Activated CD8-positive, alpha-beta memory T cell treated with anti-CD3 and anti-CD28 coated beads, Interleukin-2, amount 10 ng/mL, durations not matched to agents 7 days and 5 days (primary cell): ENCODE measurements around the gene SLC12A6. TPM values are rescaled to one million over a fixed set of nuclear protein-coding genes. Genes with fewer than 3 reads are reported as not detected.
A peak's percentile ranks its signal among the peaks of the same experiment; 100 is the strongest.
"Not testable (repeated sequence)": the region's sequence is repeated elsewhere in the genome, so short reads cannot be mapped to it uniquely, and the experiment has no call there.

Experiments used
- ATAC-seq: fragments of 150-1000 bp; cut with Tn5 transposase; one replicate; pipeline ENCODE4 v1.10.0; 2021; ENCODE audit warnings: moderate library complexity
- CTCF ChIA-PET: fragments of 350-600 bp; sonication (Branson Sonifier 250); formaldehyde crosslinking; loops from one replicate; lab custom pipeline; 2021; ENCODE audit warnings: antibody characterized with exemption; lab: Charles Lee
- DNase-seq: peaks from one replicate; pipeline ENCODE4 v3.0.0-alpha.2; 2020
- H3K27ac Mint-ChIP-seq: one replicate; pipeline ENCODE4 v1.8.0; 2021; ENCODE audit warnings: mild to moderate bottlenecking, mixed read lengths
- H3K27me3 Mint-ChIP-seq: one replicate; pipeline ENCODE4 v1.8.0; 2021; ENCODE audit warnings: mixed read lengths
- H3K36me3 Mint-ChIP-seq: one replicate; pipeline ENCODE4 v1.8.0; 2021; ENCODE audit warnings: mild to moderate bottlenecking, mixed read lengths
- H3K4me1 Mint-ChIP-seq: one replicate; pipeline ENCODE4 v1.8.0; 2021; ENCODE audit warnings: mixed read lengths
- H3K4me3 Mint-ChIP-seq: one replicate; pipeline ENCODE4 v1.8.0; 2021; ENCODE audit warnings: mild to moderate bottlenecking, moderate library complexity, mixed read lengths
- H3K9me3 Mint-ChIP-seq: one replicate; pipeline ENCODE4 v1.8.0; 2022; ENCODE audit warnings: low read depth, mixed read lengths
- total RNA-seq, 2 experiments: library from RNA; stranded (reverse); gene quantifications; one replicate each; pipeline ENCODE4 v1.2.3, GENCODE V29; 2021

Gene SLC12A6
- 10 to 100 TPM; 28.2 to 55.2 TPM for total RNA-seq

DNA sequence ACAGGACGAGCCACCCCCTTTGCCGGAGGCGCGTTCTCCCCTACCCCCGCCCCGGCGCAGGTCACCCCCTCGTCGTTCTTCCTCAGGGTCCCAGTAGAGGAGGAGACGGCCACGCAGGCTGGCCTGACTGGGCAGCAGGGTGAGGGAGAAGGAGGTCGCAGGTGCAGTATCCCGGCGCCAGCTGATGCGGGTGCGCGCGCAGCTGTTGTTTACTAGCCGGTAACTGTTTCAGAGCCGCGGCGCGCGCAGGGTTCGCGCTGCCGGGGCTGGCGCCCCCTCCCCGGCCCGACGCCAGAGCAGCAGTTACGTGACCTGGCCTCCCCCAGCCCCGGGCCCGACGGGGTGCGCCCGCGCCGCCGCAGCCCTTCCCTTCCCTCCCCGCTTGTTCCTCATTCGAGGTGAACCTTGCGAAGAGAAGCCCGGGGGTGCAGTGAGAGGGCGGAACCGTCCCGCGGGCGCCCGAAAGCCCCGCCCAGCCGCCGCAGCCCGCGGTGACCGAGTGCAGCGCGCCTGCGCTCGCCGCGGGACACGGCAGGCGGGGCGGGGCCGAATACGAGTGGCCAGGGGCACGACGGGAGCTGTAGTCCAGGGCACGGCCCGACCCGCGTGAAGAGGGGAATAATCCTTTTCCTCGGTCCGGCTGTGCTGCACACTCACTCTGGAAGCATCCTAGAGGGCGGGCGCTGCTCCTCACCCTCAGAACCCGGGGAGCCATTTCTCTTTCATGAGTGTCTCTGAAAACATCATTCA lies at the start of gene SLC12A6:
Gene SLC12A6, minus strand, starts transcription at position 225 of the 750 bp plus-strand sequence. CDS start 1,101 bp downstream, outside the sequence.
- H3K36me3 Mint-ChIP-seq: peaks cover 24% of the 10 kb centered on the region

DNA sequence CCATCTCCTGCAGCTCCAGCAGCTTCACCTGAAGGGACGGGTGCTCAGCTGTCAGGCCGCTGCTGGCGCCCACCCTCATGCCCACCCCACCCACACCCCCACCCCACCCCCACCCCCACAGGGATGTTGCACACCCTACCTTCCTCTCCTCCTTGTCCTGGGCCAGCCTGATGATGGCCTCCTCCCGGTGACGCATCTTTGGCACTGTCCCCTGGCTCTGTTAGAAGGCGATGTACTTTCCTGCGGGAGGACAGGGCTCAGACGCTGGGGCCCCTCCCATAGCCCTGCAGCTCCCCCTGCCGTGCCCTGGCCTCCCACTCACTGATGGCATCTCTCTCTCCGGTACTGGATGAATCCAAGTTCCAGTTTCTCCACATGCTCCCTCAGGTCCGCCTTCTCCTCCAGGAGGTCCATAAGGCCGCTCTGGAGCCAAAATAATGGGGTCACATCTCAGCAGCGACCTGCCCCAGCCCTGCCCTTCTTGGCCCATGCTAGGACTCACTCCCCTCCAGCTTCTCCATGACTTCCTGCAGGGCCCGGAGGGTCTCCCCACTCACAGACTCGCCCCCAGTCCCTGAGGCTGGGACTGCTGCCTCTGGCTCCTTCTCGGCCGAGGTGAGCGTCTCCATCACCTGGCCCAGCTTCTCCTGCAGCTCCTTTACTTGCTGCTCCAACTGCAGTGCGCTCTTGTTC lies 44.4 kb upstream of the SLC12A6 start:
- DNase-seq, H3K9me3 Mint-ChIP-seq, H3K27me3 Mint-ChIP-seq, H3K4me3 Mint-ChIP-seq, H3K36me3 Mint-ChIP-seq, H3K27ac Mint-ChIP-seq, CTCF ChIA-PET, H3K4me1 Mint-ChIP-seq, ATAC-seq: not testable (repeated sequence)

More for the DNA sequence above, at the start of gene SLC12A6:
- H3K9me3 Mint-ChIP-seq: no peaks in the 10 kb centered on the region
- CTCF ChIA-PET: interaction anchor here (1.7 to 5.1 kb wide), 3 partner anchors 10 to 96 kb away, joined by 6 to 44 read pairs (median 17); partner anchors contain the start of gene LPCAT4
- H3K4me3 Mint-ChIP-seq: peak within 1 kb of the TSS; percentile 93
- H3K27me3 Mint-ChIP-seq: no peaks in the 10 kb centered on the region
- peak; percentile 84 for ATAC-seq
- H3K4me1 Mint-ChIP-seq: peaks cover 67% of the 10 kb centered on the region
- DNase-seq: peak; percentile 93
- peak within 1 kb of the TSS; percentile 93 for H3K27ac Mint-ChIP-seq

DNA sequence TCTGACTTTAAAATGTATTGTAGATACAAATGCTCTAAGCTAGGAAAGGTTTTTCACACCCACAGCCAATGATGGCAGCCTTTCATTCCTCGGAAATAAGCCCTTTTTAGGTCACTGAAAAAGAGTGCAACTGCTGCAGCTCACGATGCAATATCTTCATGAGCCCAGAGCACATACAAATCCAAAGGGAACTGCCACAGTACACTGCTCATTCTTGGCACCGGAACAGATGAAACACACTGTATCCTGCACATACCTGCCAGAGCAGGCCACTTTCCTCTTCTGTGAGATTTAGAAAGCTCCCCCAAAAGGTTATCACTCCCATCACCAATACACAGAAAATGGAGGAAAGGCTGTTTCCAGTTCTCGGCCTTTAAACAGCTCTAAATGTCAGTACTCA lies 42.9 kb upstream of the SLC12A6 start:
- H3K27ac Mint-ChIP-seq, H3K27me3 Mint-ChIP-seq, H3K9me3 Mint-ChIP-seq, DNase-seq, H3K36me3 Mint-ChIP-seq, CTCF ChIA-PET, H3K4me3 Mint-ChIP-seq, ATAC-seq, H3K4me1 Mint-ChIP-seq: not testable (repeated sequence)

DNA sequence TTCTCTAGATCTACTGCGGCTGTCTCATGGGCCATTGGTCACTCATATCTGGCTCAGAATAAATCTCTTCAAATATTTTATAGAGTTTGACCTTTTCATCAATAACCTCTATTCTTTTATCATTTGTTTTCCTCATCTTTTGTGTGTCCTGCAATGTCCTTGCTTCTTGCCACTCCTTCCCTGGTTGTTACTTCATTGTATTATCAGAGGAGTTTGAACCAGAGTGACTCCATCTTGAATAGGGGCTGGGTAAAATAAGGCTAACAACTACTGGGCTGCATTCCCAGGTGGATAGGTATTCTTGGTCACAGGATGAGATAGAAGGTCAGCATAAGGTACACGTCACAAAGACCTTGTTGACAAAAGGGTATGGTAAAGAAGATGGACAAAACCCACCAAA lies 39.3 kb upstream of the SLC12A6 start:
- CTCF ChIA-PET: interaction anchor here (0.9 kb wide), 1 partner anchor 9 kb away, joined by 4 read pairs; the partner anchor contains the start of gene LPCAT4
- no peaks in the 10 kb centered on the region for H3K27me3 Mint-ChIP-seq
- H3K4me3 Mint-ChIP-seq: no peak overlapping the region
- no peak overlapping the region for H3K27ac Mint-ChIP-seq
- H3K36me3 Mint-ChIP-seq: peaks cover 5% of the 10 kb centered on the region
- ATAC-seq (no peak), DNase-seq (no peak)
- no peaks in the 10 kb centered on the region for H3K4me1 Mint-ChIP-seq
- no peaks in the 10 kb centered on the region for H3K9me3 Mint-ChIP-seq

DNA sequence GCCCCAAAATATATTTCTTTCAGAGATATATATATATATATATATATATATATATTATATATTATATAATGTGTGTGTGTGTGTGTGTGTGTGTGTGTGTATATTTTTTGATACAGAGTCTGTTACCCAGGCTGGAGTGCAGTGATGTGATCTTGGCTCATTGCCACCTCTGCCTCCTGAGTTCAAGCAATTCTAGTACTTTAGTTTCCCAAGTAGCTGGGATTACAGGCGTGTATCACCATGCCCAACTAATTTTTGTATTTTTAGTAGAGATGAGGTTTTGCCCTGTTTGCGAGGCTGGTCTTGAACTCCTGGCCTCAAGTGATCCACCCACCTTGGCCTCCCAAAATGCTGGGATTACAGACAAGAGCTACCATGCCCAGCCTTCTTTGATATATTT lies 38.0 kb upstream of the SLC12A6 start:
- H3K9me3 Mint-ChIP-seq, H3K27ac Mint-ChIP-seq, H3K27me3 Mint-ChIP-seq, ATAC-seq, H3K4me3 Mint-ChIP-seq, DNase-seq, H3K4me1 Mint-ChIP-seq, H3K36me3 Mint-ChIP-seq: not testable (repeated sequence)
- CTCF ChIA-PET: interaction anchor here (1.2 kb wide), 1 partner anchor 33 kb away, joined by 6 read pairs; the partner anchor contains the start of genes NOP10 and NUTM1

DNA sequence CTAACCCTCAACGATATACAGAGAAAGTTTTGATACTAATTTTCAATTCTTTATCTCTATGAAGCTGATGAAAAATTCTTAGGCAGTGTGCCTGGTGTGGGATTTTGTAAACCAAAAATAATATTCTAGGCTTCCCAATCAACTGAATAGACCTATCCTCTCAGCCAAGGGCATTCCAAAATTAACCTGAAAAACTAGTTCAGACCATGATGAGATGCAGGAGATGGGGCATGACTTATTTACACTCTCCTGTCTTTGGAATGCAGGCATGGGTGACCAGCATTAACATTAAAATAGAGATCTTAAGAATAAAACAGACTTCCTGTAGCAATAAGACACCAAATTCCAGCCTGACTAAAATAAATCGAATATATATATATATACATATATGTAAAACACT lies 37.2 kb upstream of the SLC12A6 start:
- CTCF ChIA-PET: no interaction called here
- Mint-ChIP-seq H3K4me1 (peaks cover 6% of the 10 kb centered on the region), H3K27ac (no peak overlapping the region), H3K4me3 (no peak overlapping the region), H3K27me3 (no peaks in the 10 kb centered on the region), H3K9me3 (no peaks in the 10 kb centered on the region), H3K36me3 (peaks cover 7% of the 10 kb centered on the region)
- DNase-seq (no peak), ATAC-seq (no peak)

DNA sequence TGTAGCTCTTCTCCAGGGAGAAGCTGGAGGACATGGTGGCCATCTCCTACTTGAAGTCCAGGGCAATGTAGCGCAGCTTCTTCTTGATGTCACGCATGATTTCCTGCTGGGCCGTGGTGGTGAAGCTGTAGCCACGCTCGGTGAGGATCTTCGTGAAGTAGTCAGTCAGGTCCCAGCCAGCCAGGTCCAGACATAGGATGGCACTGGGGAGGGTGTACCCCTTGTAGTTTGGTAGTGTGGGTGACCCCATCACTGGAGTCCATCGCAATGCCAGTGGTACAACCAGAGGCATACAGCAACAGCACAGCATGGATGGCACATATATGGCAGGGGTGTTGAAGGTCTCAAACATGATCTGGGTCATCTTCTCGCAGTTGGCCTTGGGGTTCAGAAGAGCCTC lies 36.4 kb upstream of the SLC12A6 start:
- ATAC-seq (no peak), DNase-seq (no peak)
- no peak overlapping the region for H3K27ac Mint-ChIP-seq
- H3K27me3 Mint-ChIP-seq: no peaks in the 10 kb centered on the region
- peaks cover 6% of the 10 kb centered on the region for H3K36me3 Mint-ChIP-seq
- CTCF ChIA-PET: no interaction called here
- no peaks in the 10 kb centered on the region for H3K9me3 Mint-ChIP-seq
- H3K4me3 Mint-ChIP-seq: no peak overlapping the region
- peaks cover 12% of the 10 kb centered on the region for H3K4me1 Mint-ChIP-seq

DNA sequence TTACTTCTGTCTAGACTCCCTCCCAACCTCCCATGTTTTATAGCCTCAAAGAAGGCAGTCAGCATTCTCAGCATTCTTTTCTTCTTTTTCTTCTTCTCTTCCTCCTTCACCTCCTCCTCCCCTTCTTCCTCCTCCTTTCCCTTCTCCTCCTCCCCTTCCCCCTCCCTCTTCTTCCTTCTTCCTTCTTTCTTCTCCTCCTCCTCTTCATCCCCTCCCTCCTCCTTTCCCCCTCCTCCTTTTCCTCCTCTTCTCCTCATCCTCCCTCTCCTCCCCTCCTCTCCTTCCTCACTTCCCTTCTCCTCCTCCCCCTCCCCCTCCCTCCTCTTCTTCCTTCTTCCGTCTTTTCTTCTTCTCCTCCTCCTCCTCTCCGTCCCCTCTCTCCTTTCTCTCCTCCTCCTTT lies 33.1 kb upstream of the SLC12A6 start:
- Mint-ChIP-seq H3K9me3 (no peaks in the 10 kb centered on the region), H3K36me3 (peaks cover 5% of the 10 kb centered on the region), H3K27ac (no peak overlapping the region), H3K4me1 (peaks cover 24% of the 10 kb centered on the region), H3K4me3 (no peak overlapping the region), H3K27me3 (no peaks in the 10 kb centered on the region)
- ATAC-seq (no peak), DNase-seq (no peak)
- CTCF ChIA-PET: no interaction called here

DNA sequence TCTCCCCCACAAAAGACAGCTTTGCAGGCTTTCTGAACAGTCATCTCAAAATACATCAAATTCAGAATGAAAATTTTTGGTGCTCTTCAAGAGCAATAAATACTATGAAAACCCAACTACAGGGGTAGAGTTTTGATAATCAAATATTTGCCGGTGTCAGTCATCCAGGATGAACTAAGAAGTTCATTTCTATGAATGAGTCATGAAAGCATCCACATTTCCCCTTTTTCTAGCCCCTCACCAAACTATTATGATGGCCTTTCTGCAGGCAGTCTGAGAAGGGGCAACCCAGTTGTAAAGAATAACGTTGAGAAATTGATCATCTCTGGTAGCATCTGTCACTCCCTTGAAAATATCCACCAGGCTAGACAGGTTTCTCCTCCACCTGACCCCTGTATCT lies 32.5 kb upstream of the SLC12A6 start:
- ATAC-seq (no peak), DNase-seq (no peak)
- no peaks in the 10 kb centered on the region for H3K27me3 Mint-ChIP-seq
- H3K4me3 Mint-ChIP-seq: no peak overlapping the region
- CTCF ChIA-PET: no interaction called here
- peaks cover 29% of the 10 kb centered on the region for H3K4me1 Mint-ChIP-seq
- no peaks in the 10 kb centered on the region for H3K9me3 Mint-ChIP-seq
- no peak overlapping the region for H3K27ac Mint-ChIP-seq
- H3K36me3 Mint-ChIP-seq: peaks cover 5% of the 10 kb centered on the region

DNA sequence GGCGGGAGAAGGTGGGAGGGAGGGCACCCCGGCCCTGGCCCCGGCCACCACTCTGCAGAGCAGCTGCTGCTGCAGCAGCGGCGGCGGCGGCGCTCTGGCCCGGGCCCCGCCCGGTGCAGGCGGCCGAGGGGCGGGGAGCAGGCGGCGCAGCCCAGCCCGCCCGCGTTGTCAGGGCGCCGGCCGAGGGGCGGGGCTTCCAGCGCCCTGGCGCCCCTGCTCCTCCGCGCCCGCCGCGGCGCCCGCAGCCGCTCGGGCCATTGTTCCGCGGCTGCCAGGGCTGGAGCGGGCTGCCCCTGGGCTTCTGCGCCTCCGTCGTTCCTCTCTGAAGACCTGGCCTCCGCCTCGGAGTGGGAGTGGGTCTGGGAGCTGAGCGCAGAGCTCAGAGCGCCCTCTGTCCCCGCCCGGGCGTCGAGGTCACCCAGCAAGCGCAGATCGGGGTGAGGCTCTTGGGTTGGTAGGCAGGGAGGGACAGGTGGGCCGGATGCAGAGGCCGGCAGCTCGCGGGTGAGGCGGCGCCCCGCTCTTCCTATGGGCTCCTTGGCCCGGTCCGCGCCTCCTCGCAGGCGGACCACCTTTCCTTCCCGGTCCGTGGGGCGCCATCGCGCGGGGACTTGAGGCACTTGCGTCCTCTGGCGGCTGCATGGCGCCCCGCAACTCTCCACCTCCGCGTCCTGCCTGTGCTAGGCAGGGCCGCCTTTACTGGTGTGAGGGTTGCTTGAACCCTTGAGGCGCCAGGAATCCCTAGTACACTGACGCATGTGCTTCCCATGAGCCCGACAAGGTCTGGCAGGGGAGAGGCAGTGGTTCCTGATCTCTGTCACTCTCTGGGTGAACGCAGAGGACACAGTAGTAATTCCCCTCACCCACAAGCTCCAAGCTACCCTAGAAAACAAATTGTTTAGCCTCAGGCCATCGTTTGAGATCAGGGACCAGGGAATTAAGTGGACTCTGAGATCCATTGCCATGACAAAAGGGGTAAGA lies 29.8 kb upstream of the SLC12A6 start, which contains the start of gene LPCAT4:
Gene LPCAT4, minus strand, starts transcription at position 96 of the 981 bp plus-strand sequence. CDS start 96 bp downstream, outside the sequence.
- CTCF ChIA-PET: interaction anchor here (0.7 to 4.1 kb wide), 29 partner anchors 9 to 305 kb away, joined by 3 to 55 read pairs (median 6); partner anchors contain the start of genes EMC4, EMC7, GOLGA8A and GOLGA8B
- Mint-ChIP-seq H3K4me1 (peaks cover 41% of the 10 kb centered on the region), H3K27ac (peak within 1 kb of the TSS; percentile 97), H3K9me3 (no peaks in the 10 kb centered on the region), H3K36me3 (peaks cover 22% of the 10 kb centered on the region), H3K4me3 (peak within 1 kb of the TSS; percentile 96), H3K27me3 (no peaks in the 10 kb centered on the region)
- ATAC-seq (peak; percentile 87), DNase-seq (peak; percentile 95)

DNA sequence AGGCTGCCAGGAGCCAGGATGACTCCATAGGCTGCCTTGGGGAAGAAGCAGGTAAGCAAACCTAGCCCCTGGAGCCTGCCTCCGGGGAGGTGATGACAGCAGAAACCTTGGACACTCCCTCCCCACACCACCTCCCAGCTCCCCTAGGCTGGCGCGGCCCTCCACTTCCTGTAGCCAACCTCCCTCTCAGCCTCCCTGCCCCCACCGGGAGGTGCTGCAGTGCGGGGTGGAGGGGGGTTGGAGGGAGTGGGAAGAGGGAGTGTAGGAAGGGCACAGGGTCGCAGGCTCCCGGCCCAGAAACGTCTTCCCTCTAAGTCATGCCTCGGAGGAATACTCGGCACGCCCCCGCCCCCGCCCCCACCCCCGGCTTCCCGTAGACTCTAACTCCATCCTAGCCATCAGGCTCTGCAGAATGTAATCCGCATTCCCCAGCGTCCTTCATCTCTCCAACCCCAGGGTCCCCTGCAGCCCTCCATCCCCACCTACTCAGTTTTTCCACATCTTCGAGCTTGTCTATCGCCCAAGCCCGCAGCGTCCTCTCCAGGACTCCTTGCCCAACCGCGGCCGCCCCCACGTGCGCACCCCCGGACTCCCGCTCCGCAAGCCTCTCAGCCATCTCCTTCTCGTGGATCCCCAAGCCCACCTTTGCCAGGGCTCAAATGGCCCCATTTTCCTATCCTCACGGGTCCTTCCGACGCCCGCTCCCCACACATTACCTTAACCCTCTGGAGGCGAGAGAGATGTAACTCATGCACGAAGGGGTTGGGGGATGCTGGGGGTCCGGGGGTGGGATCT lies 28.9 kb upstream of the SLC12A6 start:
- peak; percentile 11 for ATAC-seq
- Mint-ChIP-seq H3K4me3 (peak overlapping the region; percentile 96), H3K27me3 (no peaks in the 10 kb centered on the region), H3K9me3 (no peaks in the 10 kb centered on the region), H3K4me1 (peaks cover 41% of the 10 kb centered on the region), H3K36me3 (peaks cover 25% of the 10 kb centered on the region), H3K27ac (peak overlapping the region; percentile 89)
- peak; percentile 79 for DNase-seq
- CTCF ChIA-PET: interaction anchor here (0.7 to 4.1 kb wide), 27 partner anchors 9 to 304 kb away, joined by 3 to 55 read pairs (median 6); partner anchors contain the start of genes EMC4, GOLGA8A, GOLGA8B and NOP10

DNA sequence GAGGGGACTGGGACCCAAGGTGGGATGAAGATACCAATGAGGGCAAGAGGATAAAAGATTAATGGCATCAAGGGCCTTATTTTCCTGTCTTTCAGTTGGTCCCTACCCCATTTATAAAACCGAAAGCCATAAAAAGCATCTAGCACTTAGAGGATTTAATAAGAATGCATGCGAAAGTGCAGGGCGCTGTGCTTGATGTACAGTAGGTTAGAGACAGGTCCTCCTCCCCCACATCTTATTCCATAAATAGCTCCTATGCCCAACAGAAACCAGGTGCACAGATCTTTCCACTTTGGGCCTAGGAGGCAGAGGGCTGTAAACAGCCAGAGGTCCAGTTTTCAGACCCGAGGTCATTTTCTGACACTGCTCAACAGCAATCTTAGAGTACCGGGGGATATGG lies 28.3 kb upstream of the SLC12A6 start:
- DNase-seq: no peak
- peak overlapping the region; percentile 89 for H3K27ac Mint-ChIP-seq
- H3K4me3 Mint-ChIP-seq: peak overlapping the region; percentile 96
- H3K27me3 Mint-ChIP-seq: no peaks in the 10 kb centered on the region
- H3K4me1 Mint-ChIP-seq: peaks cover 41% of the 10 kb centered on the region
- CTCF ChIA-PET: interaction anchor here (1.0 to 4.1 kb wide), 12 partner anchors 8 to 303 kb away, joined by 3 to 55 read pairs (median 4); partner anchors contain the start of genes NOP10, NUTM1 and SLC12A6
- no peak for ATAC-seq
- H3K9me3 Mint-ChIP-seq: no peaks in the 10 kb centered on the region
- peaks cover 27% of the 10 kb centered on the region for H3K36me3 Mint-ChIP-seq
